Measurements from ENCODE around the gene ACSS3. TPM values are rescaled to one million over a fixed set of nuclear protein-coding genes. Genes with fewer than 3 reads are reported as not detected.

Gene ACSS3
- polyA plus RNA-seq, 1 of the 3 experiments (the other 2 are of a cell fraction), result 0.02 TPM

DNA sequence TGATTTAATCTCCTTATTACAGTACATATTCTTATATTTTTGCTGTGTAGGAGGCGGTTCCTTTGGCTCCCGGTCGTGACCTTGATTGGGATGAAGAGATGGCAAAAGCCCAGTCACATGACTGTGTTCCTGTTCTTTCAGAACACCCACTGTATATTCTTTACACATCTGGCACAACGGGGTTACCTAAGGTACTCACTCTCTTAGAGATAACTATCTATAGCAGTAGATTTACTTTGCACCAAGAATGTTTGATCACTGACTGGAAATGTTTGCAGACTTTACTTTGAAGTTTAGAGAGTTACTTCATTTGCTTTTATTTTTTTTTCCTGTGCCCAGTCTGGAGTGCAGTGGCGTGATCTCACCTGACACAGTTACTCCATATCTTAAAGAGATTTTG lies 65.2 kb downstream of the ACSS3 start:
- H3K27ac ChIP-seq (ENCODE audit: low read depth in 2 of 2, low read length in 1 of 2), result no peak overlapping the region
- no peak for DNase-seq
- H3K36me3 ChIP-seq (replicated peaks in 1 of 2; ENCODE audit: control insufficient read depth in 1 of 2, insufficient read depth in 2 of 2, low read length in 1 of 2), result no peaks in the 10 kb centered on the region
- WGBS (ENCODE audit: low lambda C conversion rate), result 9% methylated on average over 5 of the region's 5 CpGs
- H3K9me3 ChIP-seq, result no peaks in the 10 kb centered on the region
- no peaks in the 10 kb centered on the region for H3K27me3 ChIP-seq (ENCODE audit: insufficient read depth)
- no peaks in the 10 kb centered on the region for H3K79me2 ChIP-seq (ENCODE audit: insufficient read depth)
- ChIA-PET POLR2A (no interaction called here), CTCF (no interaction called here)
- TF ChIP-seq GABPA (IDR thresholded peaks at IDR 0.05; ENCODE audit: low read depth) (no peak), RXRA (IDR thresholded peaks at IDR 0.05; ENCODE audit: borderline replicate concordance, low read depth) (no peak), ELF1 (IDR thresholded peaks at IDR 0.05) (no peak), EZH2phosphoT487 (IDR thresholded peaks at IDR 0.05; ENCODE audit: borderline replicate concordance, low read depth) (no peak), FOXM1 (IDR thresholded peaks at IDR 0.05; ENCODE audit: low read depth) (no peak), JUND (IDR thresholded peaks at IDR 0.05) (no peak), EP300 (IDR thresholded peaks at IDR 0.05; ENCODE audit: borderline replicate concordance in 1 of 2, low read depth in 1 of 2, low read length in 1 of 2) (no peak), TEAD4 (IDR thresholded peaks at IDR 0.05; ENCODE audit: borderline replicate concordance, insufficient read depth) (no peak), NFIC (IDR thresholded peaks at IDR 0.05; ENCODE audit: borderline replicate concordance) (no peak), FOXJ3 (CRISPR knock-in tag; IDR thresholded peaks at IDR 0.05) (no peak), RFX5 (IDR thresholded peaks at IDR 0.05; ENCODE audit: low read length) (no peak)
- TF ChIP-seq, protein P1, sequence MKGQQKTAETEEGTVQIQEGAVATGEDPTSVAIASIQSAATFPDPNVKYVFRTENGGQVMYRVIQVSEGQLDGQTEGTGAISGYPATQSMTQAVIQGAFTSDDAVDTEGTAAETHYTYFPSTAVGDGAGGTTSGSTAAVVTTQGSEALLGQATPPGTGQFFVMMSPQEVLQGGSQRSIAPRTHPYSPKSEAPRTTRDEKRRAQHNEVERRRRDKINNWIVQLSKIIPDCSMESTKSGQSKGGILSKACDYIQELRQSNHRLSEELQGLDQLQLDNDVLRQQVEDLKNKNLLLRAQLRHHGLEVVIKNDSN (IDR thresholded peaks at IDR 0.05; ENCODE audit: borderline replicate concordance, low read depth), result no peak
- H3K9me2 ChIP-seq, result no peaks in the 10 kb centered on the region
- no peak overlapping the region for H2AFZ ChIP-seq (ENCODE audit: low read depth)
- no peaks in the 10 kb centered on the region for H4K20me1 ChIP-seq (ENCODE audit: insufficient read depth)
- no peak overlapping the region for H3K9ac ChIP-seq
- no peaks in the 10 kb centered on the region for H3F3A ChIP-seq (replicated peaks; ENCODE audit: insufficient read depth)
- no peak overlapping the region for H3K4me3 ChIP-seq (ENCODE audit: low read depth in 2 of 2, low read length in 1 of 2)
- no peak overlapping the region for H3K4me2 ChIP-seq
- no peaks in the 10 kb centered on the region for H3K4me1 ChIP-seq (ENCODE audit: control insufficient read depth in 1 of 2, insufficient read depth in 2 of 2, low read depth in 1 of 2, low read length in 1 of 2)

DNA sequence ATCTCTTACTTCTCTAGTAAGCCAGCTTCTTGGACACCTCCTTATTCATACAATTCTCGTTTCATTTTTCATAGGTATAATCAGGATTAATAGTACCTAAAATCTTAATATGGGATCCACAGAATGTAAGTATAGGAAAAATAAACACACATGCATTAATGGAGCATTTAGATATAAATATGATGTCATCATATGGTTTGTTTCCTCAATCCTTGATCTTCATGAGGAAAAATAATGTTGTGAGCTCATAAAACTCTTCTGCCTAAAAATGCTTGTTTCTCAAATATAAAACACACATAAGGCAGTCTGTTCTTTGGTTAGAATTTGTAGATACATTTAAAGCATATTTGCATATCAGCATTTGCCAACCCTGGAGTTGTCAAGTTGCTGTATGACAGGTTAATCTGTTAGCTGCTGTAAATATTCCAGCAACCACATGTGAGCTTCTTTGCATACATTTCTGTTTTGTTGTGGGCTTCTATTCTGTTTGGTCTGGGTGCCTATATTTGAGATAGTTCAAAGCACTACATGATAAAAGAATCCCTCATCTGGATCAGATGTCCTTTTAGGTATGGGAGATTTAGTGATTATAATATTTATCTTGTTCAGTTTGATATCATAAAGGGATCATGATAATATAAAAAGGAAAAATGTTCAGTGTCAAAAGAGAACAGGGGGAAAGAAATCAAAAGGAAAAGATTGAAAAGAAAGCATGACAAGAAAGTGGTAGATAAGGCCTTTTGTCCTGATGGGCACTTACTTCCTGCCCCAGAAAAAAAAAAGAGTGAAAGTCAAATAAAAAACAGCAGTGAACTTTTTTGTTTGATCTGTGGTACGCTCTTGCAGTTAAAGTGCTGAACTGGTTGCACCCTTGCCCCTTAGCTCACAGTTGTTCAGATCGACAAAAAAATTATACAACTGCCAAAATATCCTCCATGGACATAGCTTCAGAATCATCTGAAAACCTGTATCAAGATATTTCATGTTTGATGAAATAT lies 68.6 kb downstream of the ACSS3 start:
- Histone ChIP-seq H3K27me3 (ENCODE audit: insufficient read depth) (no peaks in the 10 kb centered on the region), H2AFZ (ENCODE audit: low read depth) (no peak overlapping the region), H3K9me3 (no peaks in the 10 kb centered on the region), H3K79me2 (ENCODE audit: insufficient read depth) (no peaks in the 10 kb centered on the region), H3K9me2 (peaks cover 2% of the 10 kb centered on the region; the same call in 1 of the 2 replicates), H3K4me3 (ENCODE audit: low read depth in 2 of 2, low read length in 1 of 2) (no peak overlapping the region), H4K20me1 (ENCODE audit: insufficient read depth) (no peaks in the 10 kb centered on the region), H3K9ac (no peak overlapping the region), H3K36me3 (replicated peaks in 1 of 2; ENCODE audit: control insufficient read depth in 1 of 2, insufficient read depth in 2 of 2, low read length in 1 of 2) (no peaks in the 10 kb centered on the region), H3K4me1 (ENCODE audit: control insufficient read depth in 1 of 2, insufficient read depth in 2 of 2, low read depth in 1 of 2, low read length in 1 of 2) (no peaks in the 10 kb centered on the region), H3F3A (replicated peaks; ENCODE audit: insufficient read depth) (no peaks in the 10 kb centered on the region), H3K4me2 (no peak overlapping the region), H3K27ac (ENCODE audit: low read depth in 2 of 2, low read length in 1 of 2) (no peak overlapping the region)
- DNase-seq, result no peak
- ChIA-PET CTCF (no interaction called here), POLR2A (no interaction called here)
- WGBS (ENCODE audit: low lambda C conversion rate), result 8% methylated on average over 3 of the region's 3 CpGs
- TF ChIP-seq, protein P2, sequence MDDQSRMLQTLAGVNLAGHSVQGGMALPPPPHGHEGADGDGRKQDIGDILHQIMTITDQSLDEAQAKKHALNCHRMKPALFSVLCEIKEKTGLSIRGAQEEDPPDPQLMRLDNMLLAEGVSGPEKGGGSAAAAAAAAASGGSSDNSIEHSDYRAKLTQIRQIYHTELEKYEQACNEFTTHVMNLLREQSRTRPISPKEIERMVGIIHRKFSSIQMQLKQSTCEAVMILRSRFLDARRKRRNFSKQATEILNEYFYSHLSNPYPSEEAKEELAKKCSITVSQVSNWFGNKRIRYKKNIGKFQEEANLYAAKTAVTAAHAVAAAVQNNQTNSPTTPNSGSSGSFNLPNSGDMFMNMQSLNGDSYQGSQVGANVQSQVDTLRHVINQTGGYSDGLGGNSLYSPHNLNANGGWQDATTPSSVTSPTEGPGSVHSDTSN (IDR thresholded peaks at IDR 0.05), result no peak
- TF ChIP-seq RAD21 (IDR thresholded peaks at IDR 0.05; ENCODE audit: low read length), result no peak
- no peak for TF ChIP-seq ELF1 (IDR thresholded peaks at IDR 0.05)
- TF ChIP-seq POLR2AphosphoS5 (IDR thresholded peaks at IDR 0.05; ENCODE audit: low read depth, low read length), result no peak
- no peak for TF ChIP-seq TEAD4 (IDR thresholded peaks at IDR 0.05; ENCODE audit: borderline replicate concordance, insufficient read depth)
- no peak for TF ChIP-seq TCF12 (IDR thresholded peaks at IDR 0.05)
- TF ChIP-seq GABPA (IDR thresholded peaks at IDR 0.05; ENCODE audit: low read depth), result no peak
- TF ChIP-seq SIN3A (IDR thresholded peaks at IDR 0.05; ENCODE audit: borderline replicate concordance, low read depth, low read length), result no peak
- TF ChIP-seq, protein P3, sequence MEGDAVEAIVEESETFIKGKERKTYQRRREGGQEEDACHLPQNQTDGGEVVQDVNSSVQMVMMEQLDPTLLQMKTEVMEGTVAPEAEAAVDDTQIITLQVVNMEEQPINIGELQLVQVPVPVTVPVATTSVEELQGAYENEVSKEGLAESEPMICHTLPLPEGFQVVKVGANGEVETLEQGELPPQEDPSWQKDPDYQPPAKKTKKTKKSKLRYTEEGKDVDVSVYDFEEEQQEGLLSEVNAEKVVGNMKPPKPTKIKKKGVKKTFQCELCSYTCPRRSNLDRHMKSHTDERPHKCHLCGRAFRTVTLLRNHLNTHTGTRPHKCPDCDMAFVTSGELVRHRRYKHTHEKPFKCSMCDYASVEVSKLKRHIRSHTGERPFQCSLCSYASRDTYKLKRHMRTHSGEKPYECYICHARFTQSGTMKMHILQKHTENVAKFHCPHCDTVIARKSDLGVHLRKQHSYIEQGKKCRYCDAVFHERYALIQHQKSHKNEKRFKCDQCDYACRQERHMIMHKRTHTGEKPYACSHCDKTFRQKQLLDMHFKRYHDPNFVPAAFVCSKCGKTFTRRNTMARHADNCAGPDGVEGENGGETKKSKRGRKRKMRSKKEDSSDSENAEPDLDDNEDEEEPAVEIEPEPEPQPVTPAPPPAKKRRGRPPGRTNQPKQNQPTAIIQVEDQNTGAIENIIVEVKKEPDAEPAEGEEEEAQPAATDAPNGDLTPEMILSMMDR (IDR thresholded peaks at IDR 0.05), result no peak
- TF ChIP-seq, protein P4, sequence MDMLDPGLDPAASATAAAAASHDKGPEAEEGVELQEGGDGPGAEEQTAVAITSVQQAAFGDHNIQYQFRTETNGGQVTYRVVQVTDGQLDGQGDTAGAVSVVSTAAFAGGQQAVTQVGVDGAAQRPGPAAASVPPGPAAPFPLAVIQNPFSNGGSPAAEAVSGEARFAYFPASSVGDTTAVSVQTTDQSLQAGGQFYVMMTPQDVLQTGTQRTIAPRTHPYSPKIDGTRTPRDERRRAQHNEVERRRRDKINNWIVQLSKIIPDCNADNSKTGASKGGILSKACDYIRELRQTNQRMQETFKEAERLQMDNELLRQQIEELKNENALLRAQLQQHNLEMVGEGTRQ (IDR thresholded peaks at IDR 0.05; ENCODE audit: borderline replicate concordance, low read depth, low read length), result no peak
- no peak for TF ChIP-seq EP300 (IDR thresholded peaks at IDR 0.05; ENCODE audit: borderline replicate concordance in 1 of 2, low read depth in 1 of 2, low read length in 1 of 2)
- TF ChIP-seq RCOR1 (IDR thresholded peaks at IDR 0.05; ENCODE audit: low read length), result no peak
- no peak for TF ChIP-seq EZH2phosphoT487 (IDR thresholded peaks at IDR 0.05; ENCODE audit: borderline replicate concordance, low read depth)
- no peak for TF ChIP-seq TAF1 (IDR thresholded peaks at IDR 0.05; ENCODE audit: borderline replicate concordance, low read depth, low read length)
- no peak for TF ChIP-seq GATA2 (CRISPR knock-in tag; IDR thresholded peaks at IDR 0.05)
- no peak for TF ChIP-seq RXRA (IDR thresholded peaks at IDR 0.05; ENCODE audit: borderline replicate concordance, low read depth)
- no peak for TF ChIP-seq FOXM1 (IDR thresholded peaks at IDR 0.05; ENCODE audit: low read depth)
